ENCODE data around the gene CLCN3. TPM values are rescaled to one million over a fixed set of nuclear protein-coding genes. Genes with fewer than 3 reads are reported as not detected.

Gene CLCN3
- total and polyA plus RNA-seq, 10 of the 15 experiments (the other 5 are each of a cell fraction or from before 2014, with no cell fraction given), result 4.0 to 22.8 (median 11.8) TPM

DNA sequence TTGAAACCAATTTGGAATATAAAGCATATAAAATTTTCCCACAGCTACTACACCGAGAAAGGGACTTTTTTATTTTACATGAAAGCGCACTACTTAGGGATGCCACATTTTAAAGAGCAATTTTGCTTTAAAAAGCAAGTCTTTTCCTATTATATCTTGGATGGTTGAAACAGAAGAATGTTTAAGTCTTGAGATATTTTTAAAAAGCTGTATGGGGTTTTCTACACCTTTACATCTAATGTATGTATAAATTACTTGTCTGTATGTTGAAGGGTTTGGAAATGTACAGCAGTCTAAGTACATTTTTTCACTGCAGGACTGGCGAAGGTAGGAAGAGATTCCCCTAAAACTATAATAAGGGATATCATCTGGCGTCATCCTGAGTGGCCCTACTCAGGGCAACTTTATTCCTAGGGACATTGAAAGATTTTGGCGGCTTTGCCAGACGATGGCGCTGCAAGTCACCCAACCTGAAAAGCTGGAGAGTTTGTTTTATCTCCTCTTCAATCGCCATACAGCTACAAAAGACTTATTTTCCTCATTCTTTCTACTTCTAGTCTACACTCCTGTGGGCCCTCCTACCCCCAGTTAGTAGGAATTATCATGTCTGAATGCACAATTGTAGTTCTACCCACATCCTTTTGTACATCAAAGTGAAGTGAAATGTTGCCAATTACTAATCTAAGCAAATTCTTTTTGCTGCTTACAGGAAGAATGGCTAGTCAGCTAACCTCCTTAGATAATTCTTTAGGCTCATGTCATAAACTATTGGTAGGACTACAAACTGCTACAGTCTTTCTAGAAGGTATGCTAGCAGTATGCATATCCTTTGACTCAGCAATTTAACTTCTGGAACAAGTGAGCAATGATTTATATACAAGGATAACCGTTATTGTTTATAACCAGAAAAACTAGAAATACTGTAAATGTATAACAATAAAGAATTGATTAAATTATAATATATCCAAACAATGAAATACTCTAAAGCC is 7.2 kb upstream of the CLCN3 start:
- WGBS (ENCODE audit: insufficient coverage, insufficient replicate concordance, low lambda C conversion rate, missing lambda C conversion rate), result 2% methylated on average over 9 of the region's 9 CpGs
- peak overlapping the region; percentile 93 for H3K9ac ChIP-seq (ENCODE audit: control insufficient read depth, insufficient read depth, low read length)
- ATAC-seq, result peak; percentile 67
- POLR2A ChIA-PET, result interaction anchor here (0.6 to 2.4 kb wide), 7 partner anchors 8 to 372 kb away, joined by 3 to 9 read pairs (median 4); partner anchors contain the start of gene HPF1
- peak overlapping the region; percentile 67 for H3K4me3 ChIP-seq
- H2AFZ ChIP-seq (ENCODE audit: control insufficient read depth, low read depth, low read length), result peak overlapping the region; percentile 98
- H3K79me2 ChIP-seq (ENCODE audit: control insufficient read depth, insufficient read depth, low read length), result peaks cover 17% of the 10 kb centered on the region
- H4K20me1 ChIP-seq (ENCODE audit: control insufficient read depth, insufficient read depth), result no peaks in the 10 kb centered on the region
- intact Hi-C loops (cut with micrococcal nuclease; ENCODE audit: unreplicated experiment), result loop anchor here (2.0 to 5.0 kb wide), 5 partner anchors 110 to 434 kb away; partner anchors contain the start of genes HPF1 and MFAP3L
- peaks cover 3% of the 10 kb centered on the region for H3K4me1 ChIP-seq (ENCODE audit: control insufficient read depth, insufficient read depth, low read length)
- H3K36me3 ChIP-seq (ENCODE audit: control insufficient read depth in 2 of 2, insufficient read depth in 2 of 2, low read length in 1 of 2), result peaks cover 0 to 3% of the 10 kb centered on the region in 2 experiments; a peak in 1 of 4 replicates
- peak; percentile 75 for FAIRE-seq
- H3K9me3 ChIP-seq (replicated peaks; ENCODE audit: control insufficient read depth, insufficient read depth, low read length), result no peaks in the 10 kb centered on the region
- CTCF ChIA-PET, result interaction anchor here (0.5 to 4.4 kb wide), 49 partner anchors 8 to 938 kb away, joined by 3 to 44 read pairs (median 4); partner anchors contain the start of genes CBR4, CLCN3 and HPF1
- in situ Hi-C loops (cut with MboI), result no loop called here
- SMC1A ChIA-PET (ENCODE audit: uncharacterized antibody, unreplicated experiment), result interaction anchor here (0.6 to 4.5 kb wide), 36 partner anchors 8 to 614 kb away, joined by 3 to 24 read pairs (median 4); partner anchors contain the start of gene CLCN3
- no peaks in the 10 kb centered on the region for H3K27me3 ChIP-seq (replicated peaks in 1 of 2; ENCODE audit: control insufficient read depth in 2 of 2, insufficient read depth in 2 of 2, low read length in 1 of 2)
- no peak for DNase-seq (ENCODE audit: low read depth, low spot score)
- peak overlapping the region; percentile 30; the same call in 1 of the 2 replicates for H3K27ac ChIP-seq (ENCODE audit: control insufficient read depth, insufficient read depth)
- RAD21 ChIA-PET (ENCODE audit: unreplicated experiment), result interaction anchor here (0.6 to 2.6 kb wide), 24 partner anchors 9 to 647 kb away, joined by 3 to 32 read pairs (median 4); no protein-coding TSS in a partner anchor
- no TSS peak for BruUV-seq (replicated peaks)
- peak overlapping the region; percentile 94 for H3K4me2 ChIP-seq (ENCODE audit: control insufficient read depth, insufficient read depth)
- TF ChIP-seq, protein P1, sequence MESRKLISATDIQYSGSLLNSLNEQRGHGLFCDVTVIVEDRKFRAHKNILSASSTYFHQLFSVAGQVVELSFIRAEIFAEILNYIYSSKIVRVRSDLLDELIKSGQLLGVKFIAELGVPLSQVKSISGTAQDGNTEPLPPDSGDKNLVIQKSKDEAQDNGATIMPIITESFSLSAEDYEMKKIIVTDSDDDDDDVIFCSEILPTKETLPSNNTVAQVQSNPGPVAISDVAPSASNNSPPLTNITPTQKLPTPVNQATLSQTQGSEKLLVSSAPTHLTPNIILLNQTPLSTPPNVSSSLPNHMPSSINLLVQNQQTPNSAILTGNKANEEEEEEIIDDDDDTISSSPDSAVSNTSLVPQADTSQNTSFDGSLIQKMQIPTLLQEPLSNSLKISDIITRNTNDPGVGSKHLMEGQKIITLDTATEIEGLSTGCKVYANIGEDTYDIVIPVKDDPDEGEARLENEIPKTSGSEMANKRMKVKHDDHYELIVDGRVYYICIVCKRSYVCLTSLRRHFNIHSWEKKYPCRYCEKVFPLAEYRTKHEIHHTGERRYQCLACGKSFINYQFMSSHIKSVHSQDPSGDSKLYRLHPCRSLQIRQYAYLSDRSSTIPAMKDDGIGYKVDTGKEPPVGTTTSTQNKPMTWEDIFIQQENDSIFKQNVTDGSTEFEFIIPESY (IDR thresholded peaks at IDR 0.05), result no peak
- no peak for TF ChIP-seq NRF1 (conservative IDR thresholded peaks at IDR 0.05; ENCODE audit: low read depth, low read length)
- no peak for TF ChIP-seq SP1 (IDR thresholded peaks at IDR 0.05; ENCODE audit: low read depth, low read length)
- no peak for TF ChIP-seq CHD1 (IDR thresholded peaks at IDR 0.05; ENCODE audit: low read depth, low read length)
- TF ChIP-seq RAD21 (IDR thresholded peaks at IDR 0.05; ENCODE audit: insufficient read depth, low read depth, low read length), result peak; percentile 72
- TF ChIP-seq, protein P2, sequence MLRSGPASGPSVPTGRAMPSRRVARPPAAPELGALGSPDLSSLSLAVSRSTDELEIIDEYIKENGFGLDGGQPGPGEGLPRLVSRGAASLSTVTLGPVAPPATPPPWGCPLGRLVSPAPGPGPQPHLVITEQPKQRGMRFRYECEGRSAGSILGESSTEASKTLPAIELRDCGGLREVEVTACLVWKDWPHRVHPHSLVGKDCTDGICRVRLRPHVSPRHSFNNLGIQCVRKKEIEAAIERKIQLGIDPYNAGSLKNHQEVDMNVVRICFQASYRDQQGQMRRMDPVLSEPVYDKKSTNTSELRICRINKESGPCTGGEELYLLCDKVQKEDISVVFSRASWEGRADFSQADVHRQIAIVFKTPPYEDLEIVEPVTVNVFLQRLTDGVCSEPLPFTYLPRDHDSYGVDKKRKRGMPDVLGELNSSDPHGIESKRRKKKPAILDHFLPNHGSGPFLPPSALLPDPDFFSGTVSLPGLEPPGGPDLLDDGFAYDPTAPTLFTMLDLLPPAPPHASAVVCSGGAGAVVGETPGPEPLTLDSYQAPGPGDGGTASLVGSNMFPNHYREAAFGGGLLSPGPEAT (IDR thresholded peaks at IDR 0.05; ENCODE audit: low read depth), result 0 out of 2 replicates have a peak, but pooled peaks have one; percentile 25
- TF ChIP-seq, protein P3, sequence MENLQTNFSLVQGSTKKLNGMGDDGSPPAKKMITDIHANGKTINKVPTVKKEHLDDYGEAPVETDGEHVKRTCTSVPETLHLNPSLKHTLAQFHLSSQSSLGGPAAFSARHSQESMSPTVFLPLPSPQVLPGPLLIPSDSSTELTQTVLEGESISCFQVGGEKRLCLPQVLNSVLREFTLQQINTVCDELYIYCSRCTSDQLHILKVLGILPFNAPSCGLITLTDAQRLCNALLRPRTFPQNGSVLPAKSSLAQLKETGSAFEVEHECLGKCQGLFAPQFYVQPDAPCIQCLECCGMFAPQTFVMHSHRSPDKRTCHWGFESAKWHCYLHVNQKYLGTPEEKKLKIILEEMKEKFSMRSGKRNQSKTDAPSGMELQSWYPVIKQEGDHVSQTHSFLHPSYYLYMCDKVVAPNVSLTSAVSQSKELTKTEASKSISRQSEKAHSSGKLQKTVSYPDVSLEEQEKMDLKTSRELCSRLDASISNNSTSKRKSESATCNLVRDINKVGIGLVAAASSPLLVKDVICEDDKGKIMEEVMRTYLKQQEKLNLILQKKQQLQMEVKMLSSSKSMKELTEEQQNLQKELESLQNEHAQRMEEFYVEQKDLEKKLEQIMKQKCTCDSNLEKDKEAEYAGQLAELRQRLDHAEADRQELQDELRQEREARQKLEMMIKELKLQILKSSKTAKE (IDR thresholded peaks at IDR 0.05; ENCODE audit: low read depth, poor library complexity, severe bottlenecking), result peak; percentile 47
- no peak for TF ChIP-seq SRF (IDR thresholded peaks at IDR 0.05; ENCODE audit: low read depth in 2 of 2, low read length in 2 of 2)
- no peak for TF ChIP-seq SREBF1 (IDR thresholded peaks at IDR 0.05; ENCODE audit: low read length)
- no peak for TF ChIP-seq BMI1 (IDR thresholded peaks at IDR 0.05; ENCODE audit: borderline replicate concordance)
- TF ChIP-seq ZBTB11 (CRISPR knock-in tag; IDR thresholded peaks at IDR 0.05), result no peak
- peak; percentile 46 for TF ChIP-seq DPF2 (IDR thresholded peaks at IDR 0.05)
